GM23338 (cell line): ENCODE data around the gene ANO7. TPM values are rescaled to one million over a fixed set of nuclear protein-coding genes. Genes with fewer than 3 reads are reported as not detected.
A peak's percentile ranks its signal among the peaks of the same experiment; 100 is the strongest.

ENCODE experiments used
- ATAC-seq: fragments of 200-7000 bp; cut with Tn5 transposase; 3 replicates; pipeline ENCODE4 v1.9.1; 2020
- DNase-seq: peaks from one replicate; pipeline ENCODE4 v3.0.0-alpha.2; 2015; ENCODE audit warnings: low spot score
- H2AFZ ChIP-seq: fragments of 200-600 bp; sonication (generic); 2 replicates; pipeline ENCODE4 v1.8.0; 2016; ENCODE audit warnings: antibody characterized with exemption, mild to moderate bottlenecking, moderate library complexity
- H3F3A ChIP-seq: fragments of 200-600 bp; sonication (generic); replicated peaks from 2 replicates; pipeline ENCODE4 v1.8.0; 2017; ENCODE audit warnings: antibody characterized with exemption, mixed run types, low read depth
- H3K27ac ChIP-seq: fragments of 200-600 bp; sonication (generic); 2 replicates; pipeline ENCODE4 v1.6.1; 2016; ENCODE audit warnings: low read depth
- H3K27me3 ChIP-seq: fragments of 200-600 bp; sonication (generic); 2 replicates; pipeline ENCODE4 v1.8.0; 2016; ENCODE audit warnings: mild to moderate bottlenecking, mixed run types, moderate library complexity; ENCODE audit not compliant: insufficient read depth
- H3K36me3 ChIP-seq: fragments of 200-600 bp; sonication (generic); 2 replicates; pipeline ENCODE4 v1.8.0; 2016; ENCODE audit warnings: mild to moderate bottlenecking; ENCODE audit not compliant: insufficient read depth
- H3K4me1 ChIP-seq: fragments of 200-600 bp; sonication (generic); 2 replicates; pipeline ENCODE4 v1.8.0; 2016; ENCODE audit warnings: mild to moderate bottlenecking, moderate library complexity; ENCODE audit not compliant: insufficient read depth
- H3K4me2 ChIP-seq: fragments of 200-600 bp; sonication (generic); 2 replicates; pipeline ENCODE4 v1.7.1; 2017; ENCODE audit warnings: mixed run types
- H3K4me3 ChIP-seq: fragments of 200-600 bp; sonication (generic); 2 replicates; pipeline ENCODE4 v1.6.1; 2016; ENCODE audit warnings: mixed run types
- H3K79me2 ChIP-seq: fragments of 200-600 bp; sonication (generic); replicated peaks from 2 replicates; pipeline ENCODE4 v1.8.0; 2017; ENCODE audit warnings: mild to moderate bottlenecking; ENCODE audit not compliant: insufficient read depth
- H3K9me2 ChIP-seq: fragments of 200-600 bp; sonication (generic); 2 replicates; pipeline ENCODE4 v1.8.0; 2017; ENCODE audit not compliant: insufficient read depth
- H4K20me1 ChIP-seq: fragments of 200-600 bp; sonication (generic); replicated peaks from 2 replicates; pipeline ENCODE4 v1.8.0; 2017; ENCODE audit warnings: mild to moderate bottlenecking; ENCODE audit not compliant: insufficient read depth
- H3K27ac Mint-ChIP-seq: 2 replicates; pipeline ENCODE4 v1.8.0; 2020; ENCODE audit warnings: inconsistent platforms, mild to moderate bottlenecking, moderate library complexity, mixed read lengths
- H3K27me3 Mint-ChIP-seq: 3 replicates; pipeline ENCODE4 v1.8.0; 2022; ENCODE audit warnings: low read depth, mild to moderate bottlenecking, moderate library complexity, mixed read lengths, inconsistent platforms; ENCODE audit not compliant: insufficient read depth, poor library complexity
- H3K36me3 Mint-ChIP-seq: 3 replicates; pipeline ENCODE4 v1.8.0; 2021; ENCODE audit warnings: low read depth, mild to moderate bottlenecking, inconsistent platforms, moderate library complexity, mixed read lengths
- H3K4me1 Mint-ChIP-seq: 3 replicates; pipeline ENCODE4 v1.8.0; 2020; ENCODE audit warnings: mild to moderate bottlenecking, inconsistent platforms, mixed read lengths
- H3K4me3 Mint-ChIP-seq: 3 replicates; pipeline ENCODE4 v1.8.0; 2021; ENCODE audit warnings: moderate library complexity, mild to moderate bottlenecking, inconsistent platforms, mixed read lengths
- H3K9me3 Mint-ChIP-seq: 3 replicates; pipeline ENCODE4 v1.8.0; 2020; ENCODE audit warnings: moderate library complexity, mild to moderate bottlenecking, inconsistent platforms, mixed read lengths
- CREB1 ChIP-seq: fragments of 250-450 bp; sonication (Bioruptor Pico); IDR thresholded peaks from 2 replicates; pipeline ENCODE4 v1.5.0; 2020; ENCODE audit warnings: low read depth, mild to moderate bottlenecking, moderate library complexity
- EZH2 ChIP-seq: fragments of 200-600 bp; sonication (generic); IDR thresholded peaks from one replicate; pipeline ENCODE4 v1.8.0; 2017; ENCODE audit warnings: antibody characterized with exemption, mild to moderate bottlenecking, low read depth; ENCODE audit not compliant: unreplicated experiment
- EZH2phosphoT487 ChIP-seq: fragments of 200-600 bp; sonication (generic); IDR thresholded peaks from one replicate; pipeline ENCODE4 v1.8.1; 2018; ENCODE audit warnings: antibody characterized with exemption; ENCODE audit not compliant: unreplicated experiment
- JUNB ChIP-seq: IDR thresholded peaks from one replicate; pipeline ENCODE4 v1.6.1; 2016; ENCODE audit warnings: antibody characterized with exemption; ENCODE audit not compliant: unreplicated experiment
- NANOG ChIP-seq: IDR thresholded peaks from 2 replicates; pipeline ENCODE4 v1.6.1; 2016; ENCODE audit warnings: antibody characterized with exemption, borderline replicate concordance
- POLR2AphosphoS5 ChIP-seq: IDR thresholded peaks from 2 replicates; pipeline ENCODE4 v1.6.1; 2016; ENCODE audit warnings: antibody characterized with exemption, low read depth
- STAT1 ChIP-seq: IDR thresholded peaks from one replicate; pipeline ENCODE4 v1.6.1; 2016; ENCODE audit warnings: antibody characterized with exemption; ENCODE audit not compliant: unreplicated experiment
- ZNF114 ChIP-seq: fragments of 250-450 bp; sonication (Bioruptor Pico); IDR thresholded peaks from 2 replicates; pipeline ENCODE4 v1.5.0; 2020; ENCODE audit warnings: mild to moderate bottlenecking, moderate library complexity
- ZNF331 ChIP-seq: fragments of 250-450 bp; sonication (Bioruptor Pico); IDR thresholded peaks from 2 replicates; pipeline ENCODE4 v1.5.0; 2020; ENCODE audit warnings: low read depth, mild to moderate bottlenecking, moderate library complexity
- ZNF462 ChIP-seq: fragments of 250-450 bp; sonication (Bioruptor Pico); IDR thresholded peaks from 2 replicates; pipeline ENCODE4 v1.5.0; 2020; ENCODE audit warnings: mild to moderate bottlenecking, moderate library complexity
- polyA plus RNA-seq: library from polyadenylated mRNA; unstranded; fragments of >200 nt; fragmentation: Nextera tagmentation; extraction: Ambion mirVana; gene quantifications from 2 replicates; pipeline ENCODE4 v1.2.1, GENCODE V29; 2016
- total RNA-seq: library from RNA; depleted of rRNA; stranded (reverse); fragments of >200 nt; shearing (Covaris generic); gene quantifications from 2 replicates; pipeline ENCODE4 v1.2.3, GENCODE V29; 2014
- TF ChIP-seq, protein P1 (sequence below): IDR thresholded peaks from one replicate; pipeline ENCODE4 v1.6.1; 2018; ENCODE audit warnings: antibody characterized with exemption; ENCODE audit not compliant: unreplicated experiment

ANO7 gene
- total and polyA plus RNA-seq, 2 experiments from 2014 or later, result 3.6 to 5.1 TPM

DNA sequence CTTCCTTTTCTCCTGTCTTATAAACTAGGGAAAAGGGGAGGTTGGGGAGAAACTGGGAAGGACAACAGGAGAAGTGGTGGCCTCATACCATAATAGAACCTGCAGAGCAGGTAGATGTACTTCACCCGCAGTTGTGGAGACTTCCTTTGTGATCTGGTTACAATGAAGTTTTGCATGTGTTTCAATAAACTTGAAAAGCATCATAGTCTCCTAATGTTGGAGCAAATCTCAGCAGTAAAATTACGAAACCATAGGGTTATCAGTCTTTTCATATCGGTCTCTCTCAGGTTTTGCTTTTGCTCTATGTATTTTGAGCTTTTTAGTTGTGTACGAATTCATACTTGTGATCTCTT, 30.5 kb downstream of the ANO7 start (continued):
- TF ChIP-seq CREB1, result no peak
- TF ChIP-seq EZH2phosphoT487, result no peak
- TF ChIP-seq NANOG, result no peak

- Histone ChIP-seq H3K27ac (no peak overlapping the region), H2AFZ (no peak overlapping the region), H4K20me1 (peaks cover 4% of the 10 kb centered on the region; the same call in 1 of the 2 replicates), H3K36me3 (no peaks in the 10 kb centered on the region), H3K4me2 (no peak overlapping the region), H3K79me2 (peaks cover 23% of the 10 kb centered on the region), H3K27me3 (no peaks in the 10 kb centered on the region), H3K4me3 (no peak overlapping the region), H3K9me2 (no peaks in the 10 kb centered on the region), H3K4me1 (peaks cover 19% of the 10 kb centered on the region), H3F3A (peaks cover 5% of the 10 kb centered on the region; the same call in 1 of the 2 replicates)
- peak overlapping the region; percentile 92 for H3K4me3 Mint-ChIP-seq
- peaks cover 9% of the 10 kb centered on the region; the same call in 2 of the 3 replicates for H3K36me3 Mint-ChIP-seq
- TF ChIP-seq ZNF114 (CRISPR knock-in tag) (no peak), NANOG (no peak), CREB1 (no peak), ZNF462 (CRISPR knock-in tag) (no peak), EZH2 (no peak), JUNB (no peak), EZH2phosphoT487 (no peak), POLR2AphosphoS5 (no peak), ZNF331 (no peak), STAT1 (no peak)
- TF ChIP-seq, protein P1, sequence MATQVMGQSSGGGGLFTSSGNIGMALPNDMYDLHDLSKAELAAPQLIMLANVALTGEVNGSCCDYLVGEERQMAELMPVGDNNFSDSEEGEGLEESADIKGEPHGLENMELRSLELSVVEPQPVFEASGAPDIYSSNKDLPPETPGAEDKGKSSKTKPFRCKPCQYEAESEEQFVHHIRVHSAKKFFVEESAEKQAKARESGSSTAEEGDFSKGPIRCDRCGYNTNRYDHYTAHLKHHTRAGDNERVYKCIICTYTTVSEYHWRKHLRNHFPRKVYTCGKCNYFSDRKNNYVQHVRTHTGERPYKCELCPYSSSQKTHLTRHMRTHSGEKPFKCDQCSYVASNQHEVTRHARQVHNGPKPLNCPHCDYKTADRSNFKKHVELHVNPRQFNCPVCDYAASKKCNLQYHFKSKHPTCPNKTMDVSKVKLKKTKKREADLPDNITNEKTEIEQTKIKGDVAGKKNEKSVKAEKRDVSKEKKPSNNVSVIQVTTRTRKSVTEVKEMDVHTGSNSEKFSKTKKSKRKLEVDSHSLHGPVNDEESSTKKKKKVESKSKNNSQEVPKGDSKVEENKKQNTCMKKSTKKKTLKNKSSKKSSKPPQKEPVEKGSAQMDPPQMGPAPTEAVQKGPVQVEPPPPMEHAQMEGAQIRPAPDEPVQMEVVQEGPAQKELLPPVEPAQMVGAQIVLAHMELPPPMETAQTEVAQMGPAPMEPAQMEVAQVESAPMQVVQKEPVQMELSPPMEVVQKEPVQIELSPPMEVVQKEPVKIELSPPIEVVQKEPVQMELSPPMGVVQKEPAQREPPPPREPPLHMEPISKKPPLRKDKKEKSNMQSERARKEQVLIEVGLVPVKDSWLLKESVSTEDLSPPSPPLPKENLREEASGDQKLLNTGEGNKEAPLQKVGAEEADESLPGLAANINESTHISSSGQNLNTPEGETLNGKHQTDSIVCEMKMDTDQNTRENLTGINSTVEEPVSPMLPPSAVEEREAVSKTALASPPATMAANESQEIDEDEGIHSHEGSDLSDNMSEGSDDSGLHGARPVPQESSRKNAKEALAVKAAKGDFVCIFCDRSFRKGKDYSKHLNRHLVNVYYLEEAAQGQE, result no peak
- ATAC-seq, result no peak
- peaks cover 23% of the 10 kb centered on the region for H3K27me3 Mint-ChIP-seq
- no peak overlapping the region for H3K27ac Mint-ChIP-seq
- no peaks in the 10 kb centered on the region; the same call in 2 of the 3 replicates for H3K9me3 Mint-ChIP-seq
- DNase-seq, result no peak
- peaks cover 36% of the 10 kb centered on the region for H3K4me1 Mint-ChIP-seq
These were observed 31.4 kb downstream of the ANO7 start for GRCh38 chr2:241219856-241220356.
